Measurements from ENCODE around the gene CRKL. TPM values are rescaled to one million over a fixed set of nuclear protein-coding genes. Genes with fewer than 3 reads are reported as not detected.

CRKL gene
- total RNA-seq, 3 donors from 2014 or later = 36.8 to 46.5 (median 42.3) TPM

GRCh38 chr22:20997536-20998257 is 80.5 kb downstream of the CRKL start:
- peak overlapping the region in 1 of 2 donors; percentile 12 for H3K27ac ChIP-seq
- H3K4me3 ChIP-seq = no peak overlapping the region
- peaks cover 4 to 14% of the 10 kb centered on the region in 2 donors for H3K4me1 ChIP-seq
- intact Hi-C loops (cut with DNase I; ENCODE audit: low total_unique reads) = no loop called here
- H3K27me3 ChIP-seq = no peaks in the 10 kb centered on the region
- no peak for DNase-seq (ENCODE audit: low spot score in 2 of 2)
- no peaks in the 10 kb centered on the region for H3K9me3 ChIP-seq
- no peaks in the 10 kb centered on the region for H3K36me3 ChIP-seq
- TF ChIP-seq POLR2A (IDR thresholded peaks at IDR 0.05) (no peak), POLR2AphosphoS5 (IDR thresholded peaks at IDR 0.05) (no peak)
- TF ChIP-seq, protein P1, sequence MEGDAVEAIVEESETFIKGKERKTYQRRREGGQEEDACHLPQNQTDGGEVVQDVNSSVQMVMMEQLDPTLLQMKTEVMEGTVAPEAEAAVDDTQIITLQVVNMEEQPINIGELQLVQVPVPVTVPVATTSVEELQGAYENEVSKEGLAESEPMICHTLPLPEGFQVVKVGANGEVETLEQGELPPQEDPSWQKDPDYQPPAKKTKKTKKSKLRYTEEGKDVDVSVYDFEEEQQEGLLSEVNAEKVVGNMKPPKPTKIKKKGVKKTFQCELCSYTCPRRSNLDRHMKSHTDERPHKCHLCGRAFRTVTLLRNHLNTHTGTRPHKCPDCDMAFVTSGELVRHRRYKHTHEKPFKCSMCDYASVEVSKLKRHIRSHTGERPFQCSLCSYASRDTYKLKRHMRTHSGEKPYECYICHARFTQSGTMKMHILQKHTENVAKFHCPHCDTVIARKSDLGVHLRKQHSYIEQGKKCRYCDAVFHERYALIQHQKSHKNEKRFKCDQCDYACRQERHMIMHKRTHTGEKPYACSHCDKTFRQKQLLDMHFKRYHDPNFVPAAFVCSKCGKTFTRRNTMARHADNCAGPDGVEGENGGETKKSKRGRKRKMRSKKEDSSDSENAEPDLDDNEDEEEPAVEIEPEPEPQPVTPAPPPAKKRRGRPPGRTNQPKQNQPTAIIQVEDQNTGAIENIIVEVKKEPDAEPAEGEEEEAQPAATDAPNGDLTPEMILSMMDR (IDR thresholded peaks at IDR 0.05) = no peak

GRCh38 chr22:20998411-20999336 is 81.5 kb downstream of the CRKL start:
- DNase-seq (ENCODE audit: low spot score in 2 of 2) = no peak
- Histone ChIP-seq H3K36me3 (no peaks in the 10 kb centered on the region), H3K4me3 (no peak overlapping the region), H3K27me3 (no peaks in the 10 kb centered on the region), H3K9me3 (no peaks in the 10 kb centered on the region), H3K4me1 (peaks cover 4 to 18% of the 10 kb centered on the region in 2 donors), H3K27ac (no peak overlapping the region)
- TF ChIP-seq, protein P1 (IDR thresholded peaks at IDR 0.05) = no peak
- no peak for TF ChIP-seq POLR2A (IDR thresholded peaks at IDR 0.05)
- no peak for TF ChIP-seq POLR2AphosphoS5 (IDR thresholded peaks at IDR 0.05)
- intact Hi-C loops (cut with DNase I; ENCODE audit: low total_unique reads) = no loop called here

DNA sequence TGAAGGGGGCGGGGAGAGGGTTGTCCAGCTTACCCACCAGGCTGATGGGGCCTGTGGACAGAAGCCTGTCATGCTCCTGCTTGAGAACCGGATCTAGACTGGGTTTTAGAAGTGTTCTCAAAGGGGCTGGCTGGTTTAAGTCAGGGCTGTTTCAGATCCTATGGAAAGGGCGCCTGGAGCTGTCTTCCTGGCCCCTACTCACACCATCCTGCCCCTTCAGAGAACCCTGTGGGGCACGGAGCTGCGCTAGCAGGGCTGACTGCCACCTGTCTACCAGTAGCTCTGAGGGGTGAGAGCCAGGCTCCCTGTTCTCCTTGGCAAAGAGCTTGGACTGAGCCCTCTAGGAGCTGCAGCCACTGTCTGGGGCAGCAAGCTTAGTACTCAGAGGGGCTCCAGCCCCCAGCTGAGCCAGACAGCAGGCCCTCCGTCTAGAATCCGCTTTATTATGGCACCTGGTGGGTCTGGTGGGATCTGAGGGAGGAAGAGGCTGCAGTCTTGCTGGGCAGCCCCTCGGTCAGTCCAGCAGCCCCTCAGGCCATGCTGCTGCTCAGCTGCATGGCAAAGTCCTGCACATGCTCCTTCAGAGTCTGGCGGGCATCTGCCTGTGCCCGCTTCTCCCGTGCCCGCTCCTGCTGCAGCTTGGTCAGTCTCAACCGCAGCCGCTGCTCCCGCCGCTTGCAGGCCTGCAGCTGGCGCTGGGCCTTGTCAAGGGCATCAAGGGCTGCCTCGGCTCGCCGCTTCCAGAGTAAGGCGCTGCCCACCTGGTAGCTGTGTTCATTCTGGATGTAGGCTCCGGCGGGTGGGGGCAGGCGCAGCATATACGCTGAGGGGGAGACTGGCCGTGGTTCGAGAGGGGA is 82.4 kb downstream of the CRKL start:
- TF ChIP-seq, protein P1 (IDR thresholded peaks at IDR 0.05) = no peak
- TF ChIP-seq POLR2A (IDR thresholded peaks at IDR 0.05) = no peak
- TF ChIP-seq POLR2AphosphoS5 (IDR thresholded peaks at IDR 0.05) = no peak
- peaks cover 4 to 22% of the 10 kb centered on the region in 2 donors for H3K4me1 ChIP-seq
- intact Hi-C loops (cut with DNase I; ENCODE audit: low total_unique reads) = no loop called here
- no peaks in the 10 kb centered on the region for H3K36me3 ChIP-seq
- H3K4me3 ChIP-seq = peak overlapping the region in 2 of 3 donors; percentile 74 to 85
- no peaks in the 10 kb centered on the region for H3K9me3 ChIP-seq
- peak overlapping the region; percentile 8 to 99 for H3K27ac ChIP-seq
- H3K27me3 ChIP-seq = no peaks in the 10 kb centered on the region
- no peak for DNase-seq (ENCODE audit: low spot score in 2 of 2)

DNA sequence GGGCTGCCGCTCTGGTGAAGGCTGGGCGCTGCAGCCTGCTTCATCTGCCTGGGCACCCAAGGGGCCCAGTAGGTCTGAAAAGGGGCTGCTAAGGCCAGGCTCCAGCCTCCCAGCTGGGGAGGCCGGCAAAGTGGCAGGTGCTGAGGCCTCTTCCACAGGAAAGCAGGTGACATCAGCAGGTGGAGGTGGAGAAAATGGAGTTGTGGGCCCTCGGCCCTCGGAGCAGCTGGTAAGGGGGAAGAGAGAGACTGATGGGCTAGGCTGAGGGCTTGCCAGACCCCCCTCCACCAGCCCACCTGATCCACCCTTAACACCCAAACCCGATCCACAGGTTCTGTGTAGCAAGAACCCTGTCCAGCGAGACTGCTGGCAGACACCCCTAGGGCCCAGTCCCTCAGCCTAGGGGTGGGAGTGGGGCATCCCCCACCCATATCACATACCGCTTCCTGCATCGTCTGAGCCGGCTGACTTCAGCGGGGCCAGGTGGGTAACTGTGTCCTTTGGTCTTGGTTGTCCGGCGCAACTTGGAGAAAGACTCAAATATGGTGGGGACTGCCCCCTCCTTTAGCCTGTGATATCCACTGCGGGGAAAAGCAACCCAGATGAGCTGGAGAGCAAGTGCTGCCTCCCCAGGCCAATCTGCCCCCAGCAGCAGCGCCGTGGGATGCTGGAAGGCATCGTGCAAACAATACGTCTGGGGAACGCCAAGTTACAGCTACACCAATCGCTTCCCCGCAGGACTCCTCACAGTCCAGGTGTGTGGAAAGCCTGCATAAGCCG is 83.2 kb downstream of the CRKL start:
- Histone ChIP-seq H3K4me1 (peaks cover 4 to 22% of the 10 kb centered on the region in 2 donors), H3K27ac (peak overlapping the region; percentile 99 to 100), H3K27me3 (no peaks in the 10 kb centered on the region), H3K36me3 (no peaks in the 10 kb centered on the region), H3K9me3 (no peaks in the 10 kb centered on the region), H3K4me3 (peak overlapping the region; percentile 72 to 85 (median 74))
- intact Hi-C loops (cut with DNase I; ENCODE audit: low total_unique reads) = no loop called here
- TF ChIP-seq POLR2A (IDR thresholded peaks at IDR 0.05) (no peak), POLR2AphosphoS5 (IDR thresholded peaks at IDR 0.05) (no peak)
- TF ChIP-seq, protein P1 (IDR thresholded peaks at IDR 0.05) = no peak
- DNase-seq (ENCODE audit: low spot score in 2 of 2) = no peak
